Immature natural killer cell (primary cell): ENCODE results near the gene GSTA4. TPM values are rescaled to one million over a fixed set of nuclear protein-coding genes. Genes with fewer than 3 reads are reported as not detected.
"Not testable (repeated sequence)": the region's sequence is repeated elsewhere in the genome, so short reads cannot be mapped to it uniquely, and the experiment has no call there.

Source experiments
- DNase-seq, 3 donors: peaks; one replicate each; pipeline ENCODE4 v3.0.0; 2022; ENCODE audit warnings: mixed read lengths in 1 of 3
- H3K27ac Mint-ChIP-seq, 6 donors: one replicate each; pipeline ENCODE4 v1.8.0; 2020; ENCODE audit warnings: mixed read lengths in 6 of 6, mild to moderate bottlenecking in 5 of 6, inconsistent platforms in 4 of 6, moderate library complexity in 3 of 6
- H3K27me3 Mint-ChIP-seq, 3 donors: one replicate each; pipeline ENCODE4 v1.8.0; 2020 to 2021; ENCODE audit warnings: low read depth in 3 of 3, mild to moderate bottlenecking in 3 of 3, mixed read lengths in 3 of 3, moderate library complexity in 3 of 3, inconsistent platforms in 1 of 3
- H3K36me3 Mint-ChIP-seq, 3 donors: one replicate each; pipeline ENCODE4 v1.8.0; 2020; ENCODE audit warnings: mixed read lengths in 3 of 3, inconsistent platforms in 2 of 3, mild to moderate bottlenecking in 2 of 3
- H3K4me1 Mint-ChIP-seq, 2 donors: one replicate each; pipeline ENCODE4 v1.8.0; 2020; ENCODE audit warnings: inconsistent platforms in 2 of 2, mild to moderate bottlenecking in 2 of 2, mixed read lengths in 2 of 2, moderate library complexity in 1 of 2
- H3K4me3 Mint-ChIP-seq, 5 donors: one replicate each; pipeline ENCODE4 v1.8.0; 2020; ENCODE audit warnings: mild to moderate bottlenecking in 5 of 5, mixed read lengths in 5 of 5, inconsistent platforms in 3 of 5, moderate library complexity in 3 of 5
- H3K9me3 Mint-ChIP-seq, 6 donors: one replicate each; pipeline ENCODE4 v1.8.0; 2020; ENCODE audit warnings: mild to moderate bottlenecking in 6 of 6, mixed read lengths in 6 of 6, inconsistent platforms in 4 of 6, moderate library complexity in 3 of 6
- polyA plus RNA-seq, 3 donors: library from polyadenylated mRNA; unstranded; fragments of 300-500 nt; fragmentation: Illumina TruSeq; gene quantifications; one replicate each; pipeline ENCODE4 v1.2.3, GENCODE V29; 2021

GSTA4 gene
- 1 to 10 TPM in 2 of 3 donors, not detected in 1; 5.3 to 6.4 TPM for polyA plus RNA-seq

GRCh38 chr6:52995089-52995912 is at the start of gene GSTA4:
GSTA4 (minus strand) TSS chr6:52995284; CDS start chr6:52994243, 1,041 bp downstream.
- Mint-ChIP-seq H3K4me3 (peak within 1 kb of the TSS; percentile 90 to 99 (median 92)), H3K4me1 (peaks cover 23 to 41% of the 10 kb centered on the region in 2 donors), H3K27ac (peak within 1 kb of the TSS; percentile 88 to 100 (median 97)), H3K27me3 (peaks cover 18 to 26% (median 22%) of the 10 kb centered on the region in 3 donors)
- peak; percentile 94 to 95 (median 95) for DNase-seq
- H3K9me3 Mint-ChIP-seq, H3K36me3 Mint-ChIP-seq: not testable (repeated sequence)

GRCh38 chr6:53044572-53044971 is 49.5 kb upstream of the GSTA4 start:
- Mint-ChIP-seq H3K4me1 (peaks cover 26 to 36% of the 10 kb centered on the region in 2 donors), H3K27ac (no peak overlapping the region), H3K27me3 (peaks cover 0 to 7% (median 0%) of the 10 kb centered on the region in 3 donors), H3K4me3 (no peak overlapping the region), H3K9me3 (no peaks in the 10 kb centered on the region), H3K36me3 (peaks cover 15 to 24% (median 17%) of the 10 kb centered on the region in 3 donors)
- no peak for DNase-seq

- no peaks in the 10 kb centered on the region for H3K9me3 Mint-ChIP-seq
- no peak overlapping the region for H3K4me3 Mint-ChIP-seq
- peaks cover 21 to 31% of the 10 kb centered on the region in 2 donors for H3K4me1 Mint-ChIP-seq
- H3K27ac Mint-ChIP-seq, result no peak overlapping the region
- no peak for DNase-seq
- H3K36me3 Mint-ChIP-seq, result peaks cover 19 to 29% (median 22%) of the 10 kb centered on the region in 3 donors
- peaks cover 0 to 7% (median 0%) of the 10 kb centered on the region in 3 donors for H3K27me3 Mint-ChIP-seq
Observed at GRCh38 chr6:53044071-53044470, 49.0 kb upstream of the GSTA4 start.

GRCh38 chr6:53043581-53043980 is 48.5 kb upstream of the GSTA4 start:
- Mint-ChIP-seq H3K27ac (no peak overlapping the region), H3K9me3 (no peaks in the 10 kb centered on the region), H3K4me3 (no peak overlapping the region), H3K36me3 (peaks cover 23 to 34% (median 25%) of the 10 kb centered on the region in 3 donors), H3K4me1 (peaks cover 17 to 26% of the 10 kb centered on the region in 2 donors), H3K27me3 (peaks cover 0 to 7% (median 0%) of the 10 kb centered on the region in 3 donors)
- DNase-seq, result no peak

- Mint-ChIP-seq H3K27me3 (peaks cover 0 to 5% (median 0%) of the 10 kb centered on the region in 3 donors), H3K4me1 (peaks cover 5 to 12% of the 10 kb centered on the region in 2 donors), H3K4me3 (no peak overlapping the region), H3K36me3 (peaks cover 23 to 43% (median 25%) of the 10 kb centered on the region in 3 donors), H3K9me3 (no peaks in the 10 kb centered on the region), H3K27ac (no peak overlapping the region)
- DNase-seq, result no peak
Observed at GRCh38 chr6:53042112-53042511, 47.0 kb upstream of the GSTA4 start.

- no peaks in the 10 kb centered on the region for H3K9me3 Mint-ChIP-seq
- H3K4me3 Mint-ChIP-seq, result no peak overlapping the region
- H3K27ac Mint-ChIP-seq, result no peak overlapping the region
- peaks cover 23 to 47% (median 28%) of the 10 kb centered on the region in 3 donors for H3K36me3 Mint-ChIP-seq
- DNase-seq, result no peak
- peaks cover 0 to 5% (median 0%) of the 10 kb centered on the region in 3 donors for H3K27me3 Mint-ChIP-seq
- H3K4me1 Mint-ChIP-seq, result peaks cover 0 to 5% of the 10 kb centered on the region in 2 donors
Observed at GRCh38 chr6:53041356-53041755, 46.3 kb upstream of the GSTA4 start.

- Mint-ChIP-seq H3K4me3 (no peak overlapping the region), H3K27me3 (no peaks in the 10 kb centered on the region), H3K36me3 (peaks cover 37 to 60% (median 38%) of the 10 kb centered on the region in 3 donors), H3K4me1 (peaks cover 0 to 2% of the 10 kb centered on the region in 2 donors), H3K9me3 (no peaks in the 10 kb centered on the region), H3K27ac (no peak overlapping the region)
- no peak for DNase-seq
Observed at GRCh38 chr6:53038596-53038995, 43.5 kb upstream of the GSTA4 start.

- Mint-ChIP-seq H3K4me3 (no peak overlapping the region), H3K27ac (no peak overlapping the region), H3K27me3 (no peaks in the 10 kb centered on the region), H3K36me3 (peaks cover 40 to 60% (median 43%) of the 10 kb centered on the region in 3 donors), H3K9me3 (no peaks in the 10 kb centered on the region), H3K4me1 (peaks cover 0 to 2% of the 10 kb centered on the region in 2 donors)
- DNase-seq, result no peak
Observed at GRCh38 chr6:53038141-53038540, 43.1 kb upstream of the GSTA4 start.

- Mint-ChIP-seq H3K27me3 (no peaks in the 10 kb centered on the region), H3K4me1 (peaks cover 0 to 2% of the 10 kb centered on the region in 2 donors), H3K4me3 (no peak overlapping the region), H3K9me3 (no peaks in the 10 kb centered on the region), H3K27ac (no peak overlapping the region), H3K36me3 (peaks cover 41 to 57% (median 43%) of the 10 kb centered on the region in 3 donors)
- DNase-seq, result no peak
Observed at GRCh38 chr6:53035549-53036213, 40.6 kb upstream of the GSTA4 start.

GRCh38 chr6:53033764-53034163 is 38.7 kb upstream of the GSTA4 start:
- Mint-ChIP-seq H3K36me3 (peaks cover 37 to 58% (median 38%) of the 10 kb centered on the region in 3 donors), H3K4me1 (peaks cover 0 to 2% of the 10 kb centered on the region in 2 donors), H3K27me3 (no peaks in the 10 kb centered on the region), H3K4me3 (no peak overlapping the region), H3K9me3 (no peaks in the 10 kb centered on the region), H3K27ac (no peak overlapping the region)
- no peak for DNase-seq

GRCh38 chr6:53032849-53033248 is 37.8 kb upstream of the GSTA4 start:
- peaks cover 42 to 58% (median 43%) of the 10 kb centered on the region in 3 donors for H3K36me3 Mint-ChIP-seq
- no peak for DNase-seq

GRCh38 chr6:53031281-53031680 is 36.2 kb upstream of the GSTA4 start:
- peaks cover 0 to 2% of the 10 kb centered on the region in 2 donors for H3K4me1 Mint-ChIP-seq
- no peak overlapping the region for H3K4me3 Mint-ChIP-seq
- peaks cover 0 to 2% (median 0%) of the 10 kb centered on the region in 3 donors for H3K27me3 Mint-ChIP-seq
- DNase-seq, result no peak
- H3K9me3 Mint-ChIP-seq, result no peaks in the 10 kb centered on the region
- H3K27ac Mint-ChIP-seq, result no peak overlapping the region
- peaks cover 49 to 63% (median 53%) of the 10 kb centered on the region in 3 donors for H3K36me3 Mint-ChIP-seq

More at GRCh38 chr6:53032849-53033248, 37.8 kb upstream of the GSTA4 start:
- Mint-ChIP-seq H3K4me1 (peaks cover 0 to 2% of the 10 kb centered on the region in 2 donors), H3K27me3 (no peaks in the 10 kb centered on the region), H3K27ac (peak overlapping the region in 1 of 6 donors; percentile 49), H3K9me3 (no peaks in the 10 kb centered on the region), H3K4me3 (no peak overlapping the region)

GRCh38 chr6:53029761-53030160 is 34.7 kb upstream of the GSTA4 start:
- DNase-seq, result no peak
- Mint-ChIP-seq H3K36me3 (peaks cover 49 to 61% (median 59%) of the 10 kb centered on the region in 3 donors), H3K27me3 (peaks cover 0 to 2% (median 0%) of the 10 kb centered on the region in 3 donors), H3K4me1 (no peaks in the 10 kb centered on the region), H3K27ac (no peak overlapping the region), H3K9me3 (no peaks in the 10 kb centered on the region), H3K4me3 (no peak overlapping the region)

GRCh38 chr6:53029257-53029656 is 34.2 kb upstream of the GSTA4 start:
- Mint-ChIP-seq H3K36me3 (peaks cover 46 to 60% (median 54%) of the 10 kb centered on the region in 3 donors), H3K4me1 (no peaks in the 10 kb centered on the region), H3K27ac (no peak overlapping the region), H3K4me3 (no peak overlapping the region), H3K27me3 (peaks cover 0 to 2% (median 0%) of the 10 kb centered on the region in 3 donors), H3K9me3 (no peaks in the 10 kb centered on the region)
- no peak for DNase-seq
